ENCODE results near the gene GTF2F2. TPM values are rescaled to one million over a fixed set of nuclear protein-coding genes. Genes with fewer than 3 reads are reported as not detected.

Gene GTF2F2
- polyA plus RNA-seq, 1 donor (not counting 4 experiments of a cell fraction or from before 2014, with no cell fraction given): 55.5 TPM

GRCh38 chr13:45137526-45137925 lies 17.2 kb downstream of the GTF2F2 start:
- TF ChIP-seq EZH2 (IDR thresholded peaks at IDR 0.05; ENCODE audit: low read length): no peak
- TF ChIP-seq CTCF (optimal IDR thresholded peaks at IDR 0.05 in 1 of 3, IDR thresholded peaks at IDR 0.05 in 1 of 3, conservative IDR thresholded peaks at IDR 0.05 in 1 of 3; ENCODE audit: extremely low read depth in 1 of 3, insufficient read depth in 2 of 3, low read length in 3 of 3): no peak
- dilution Hi-C loops (cut with MboI; ENCODE audit: extremely low pct_ligation_motif_present, low sequenced_read_pairs): no loop called here
- no peak overlapping the region for H3K4me3 ChIP-seq (ENCODE audit: control insufficient read depth in 2 of 3, extremely low read depth in 1 of 3, insufficient read depth in 2 of 3, low read depth in 1 of 3, low read length in 3 of 3)

GRCh38 chr13:45138282-45138681 lies 18.0 kb downstream of the GTF2F2 start:
- Histone ChIP-seq H4K20me1 (ENCODE audit: control insufficient read depth, extremely low read depth, insufficient read depth, low read length) (no peaks in the 10 kb centered on the region), H3K27me3 (ENCODE audit: control insufficient read depth, extremely low read depth, insufficient read depth, low read length) (no peaks in the 10 kb centered on the region), H3K9me3 (ENCODE audit: control insufficient read depth, low read depth, low read length) (no peaks in the 10 kb centered on the region), H3K36me3 (ENCODE audit: control insufficient read depth in 2 of 2, extremely low read depth in 1 of 2, insufficient read depth in 2 of 2, low read length in 2 of 2) (peaks cover 10 to 25% of the 10 kb centered on the region in 2 experiments), H3K9ac (ENCODE audit: control insufficient read depth, extremely low read depth, insufficient read depth, low read length) (no peak overlapping the region), H3K4me2 (ENCODE audit: control insufficient read depth, extremely low read depth, insufficient read depth, low read depth, low read length) (no peak overlapping the region), H3K27ac (ENCODE audit: control insufficient read depth, insufficient read depth, low read length) (no peak overlapping the region), H3K4me3 (ENCODE audit: control insufficient read depth in 2 of 3, extremely low read depth in 1 of 3, insufficient read depth in 2 of 3, low read depth in 1 of 3, low read length in 3 of 3) (no peak overlapping the region), H3K9me1 (ENCODE audit: control insufficient read depth, extremely low read depth, insufficient read depth, low read length) (peaks cover 3% of the 10 kb centered on the region), H3K4me1 (ENCODE audit: control insufficient read depth, extremely low read depth, insufficient read depth, low read length) (peaks cover 29% of the 10 kb centered on the region), H3K79me2 (ENCODE audit: control insufficient read depth, insufficient read depth, low read length) (peaks cover 85% of the 10 kb centered on the region), H2AFZ (ENCODE audit: control insufficient read depth, low read length) (no peak overlapping the region)
- DNase-seq (ENCODE audit: low read depth, low spot score) (no peak), FAIRE-seq (no peak)
- no peak for TF ChIP-seq CTCF (optimal IDR thresholded peaks at IDR 0.05 in 1 of 3, IDR thresholded peaks at IDR 0.05 in 1 of 3, conservative IDR thresholded peaks at IDR 0.05 in 1 of 3; ENCODE audit: extremely low read depth in 1 of 3, insufficient read depth in 2 of 3, low read length in 3 of 3)
- no peak for TF ChIP-seq EZH2 (IDR thresholded peaks at IDR 0.05; ENCODE audit: low read length)
- dilution Hi-C loops (cut with MboI; ENCODE audit: extremely low pct_ligation_motif_present, low sequenced_read_pairs): no loop called here

More at GRCh38 chr13:45137526-45137925, 17.2 kb downstream of the GTF2F2 start:
- peaks cover 92% of the 10 kb centered on the region for H3K79me2 ChIP-seq (ENCODE audit: control insufficient read depth, insufficient read depth, low read length)
- H2AFZ ChIP-seq (ENCODE audit: control insufficient read depth, low read length): no peak overlapping the region
- H3K9me3 ChIP-seq (ENCODE audit: control insufficient read depth, low read depth, low read length): no peaks in the 10 kb centered on the region
- no peak overlapping the region for H3K27ac ChIP-seq (ENCODE audit: control insufficient read depth, insufficient read depth, low read length)
- peaks cover 10 to 25% of the 10 kb centered on the region in 2 experiments for H3K36me3 ChIP-seq (ENCODE audit: control insufficient read depth in 2 of 2, extremely low read depth in 1 of 2, insufficient read depth in 2 of 2, low read length in 2 of 2)
- no peak overlapping the region for H3K4me2 ChIP-seq (ENCODE audit: control insufficient read depth, extremely low read depth, insufficient read depth, low read depth, low read length)
- FAIRE-seq (peak; percentile 55), DNase-seq (ENCODE audit: low read depth, low spot score) (no peak)
- H3K9me1 ChIP-seq (ENCODE audit: control insufficient read depth, extremely low read depth, insufficient read depth, low read length): peaks cover 3% of the 10 kb centered on the region
- H4K20me1 ChIP-seq (ENCODE audit: control insufficient read depth, extremely low read depth, insufficient read depth, low read length): no peaks in the 10 kb centered on the region
- H3K9ac ChIP-seq (ENCODE audit: control insufficient read depth, extremely low read depth, insufficient read depth, low read length): no peak overlapping the region
- peaks cover 22% of the 10 kb centered on the region for H3K4me1 ChIP-seq (ENCODE audit: control insufficient read depth, extremely low read depth, insufficient read depth, low read length)
- no peaks in the 10 kb centered on the region for H3K27me3 ChIP-seq (ENCODE audit: control insufficient read depth, extremely low read depth, insufficient read depth, low read length)
